ENCODE results near the gene DCAF12.

Gene DCAF12

DNA sequence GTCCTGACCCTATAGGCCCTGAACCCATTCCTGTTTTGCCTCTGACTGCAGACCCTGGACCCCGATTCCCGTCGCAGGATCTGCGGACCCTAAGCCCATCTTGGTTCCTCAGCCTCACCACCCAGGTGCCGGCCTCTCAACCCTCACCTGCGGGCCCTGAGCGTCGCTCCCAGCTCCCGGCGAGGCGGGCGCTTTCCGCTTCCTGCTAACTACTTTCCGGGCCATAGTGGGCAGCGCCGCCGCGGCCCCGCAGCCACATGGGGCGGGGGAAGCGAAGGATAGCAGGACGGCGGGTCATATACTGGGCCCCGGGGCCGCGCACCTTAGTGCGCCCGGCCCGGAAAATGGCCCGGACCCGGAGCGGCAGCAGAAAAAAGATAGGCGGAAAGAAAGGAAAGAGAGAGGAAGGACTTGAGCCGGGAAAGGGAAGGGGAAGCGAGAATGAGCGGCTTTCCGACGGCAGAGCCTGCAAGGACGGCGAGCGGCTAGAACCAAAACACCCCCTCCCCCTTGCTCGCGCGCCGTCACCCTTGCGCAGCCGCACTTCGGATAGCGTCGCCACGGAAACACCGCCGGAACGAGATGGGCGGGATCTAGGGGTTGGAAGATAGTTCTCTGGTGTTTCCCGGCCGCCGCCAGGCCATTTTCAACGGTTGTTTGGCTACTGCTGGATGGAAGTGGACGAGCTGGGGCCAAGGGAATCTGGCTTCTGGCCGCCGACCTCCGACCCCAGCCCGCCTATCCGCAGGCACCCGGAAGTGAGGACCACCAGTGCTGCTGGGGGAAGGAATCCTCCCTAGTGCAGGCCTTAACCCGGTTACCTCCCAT, at the start of gene DCAF12 (continued):
- TF ChIP-seq, protein P1, sequence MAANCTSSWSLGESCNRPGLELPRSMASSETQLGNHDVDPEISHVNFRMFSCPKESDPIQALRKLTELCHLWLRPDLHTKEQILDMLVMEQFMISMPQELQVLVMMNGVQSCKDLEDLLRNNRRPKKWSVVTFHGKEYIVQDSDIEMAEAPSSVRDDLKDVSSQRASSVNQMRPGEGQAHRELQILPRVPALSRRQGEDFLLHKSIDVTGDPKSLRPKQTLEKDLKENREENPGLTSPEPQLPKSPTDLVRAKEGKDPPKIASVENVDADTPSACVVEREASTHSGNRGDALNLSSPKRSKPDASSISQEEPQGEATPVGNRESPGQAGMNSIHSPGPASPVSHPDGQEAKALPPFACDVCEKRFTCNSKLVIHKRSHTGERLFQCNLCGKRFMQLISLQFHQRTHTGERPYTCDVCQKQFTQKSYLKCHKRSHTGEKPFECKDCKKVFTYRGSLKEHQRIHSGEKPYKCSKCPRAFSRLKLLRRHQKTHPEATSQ (tag by site-specific recombination; IDR thresholded peaks at IDR 0.05), result 0 out of 2 replicates have a peak, but pooled peaks have one; percentile 32
- TF ChIP-seq ZNF530 (tag by site-specific recombination; IDR thresholded peaks at IDR 0.05; ENCODE audit: low read depth), result no peak
- peak; percentile 79; the same call in 1 of the 2 replicates for TF ChIP-seq ZFP37 (tag by site-specific recombination; IDR thresholded peaks at IDR 0.05)
- TF ChIP-seq ZNF792 (tag by site-specific recombination; IDR thresholded peaks at IDR 0.05), result no peak; the same call in 1 of the 2 replicates
- TF ChIP-seq ZNF138 (tag by site-specific recombination; IDR thresholded peaks at IDR 0.05; ENCODE audit: borderline replicate concordance), result no peak
- no peak for TF ChIP-seq ZNF776 (tag by site-specific recombination; IDR thresholded peaks at IDR 0.05; ENCODE audit: borderline replicate concordance)
- TF ChIP-seq, protein P2, sequence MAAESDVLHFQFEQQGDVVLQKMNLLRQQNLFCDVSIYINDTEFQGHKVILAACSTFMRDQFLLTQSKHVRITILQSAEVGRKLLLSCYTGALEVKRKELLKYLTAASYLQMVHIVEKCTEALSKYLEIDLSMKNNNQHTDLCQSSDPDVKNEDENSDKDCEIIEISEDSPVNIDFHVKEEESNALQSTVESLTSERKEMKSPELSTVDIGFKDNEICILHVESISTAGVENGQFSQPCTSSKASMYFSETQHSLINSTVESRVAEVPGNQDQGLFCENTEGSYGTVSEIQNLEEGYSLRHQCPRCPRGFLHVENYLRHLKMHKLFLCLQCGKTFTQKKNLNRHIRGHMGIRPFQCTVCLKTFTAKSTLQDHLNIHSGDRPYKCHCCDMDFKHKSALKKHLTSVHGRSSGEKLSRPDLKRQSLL (tag by site-specific recombination; IDR thresholded peaks at IDR 0.05), result no peak
- TF ChIP-seq ZNF621 (tag by site-specific recombination; IDR thresholded peaks at IDR 0.05), result no peak
- TF ChIP-seq ZBTB7A (tag by site-specific recombination; IDR thresholded peaks at IDR 0.05; ENCODE audit: low read depth), result no peak
- TF ChIP-seq ZNF560 (tag by site-specific recombination; IDR thresholded peaks at IDR 0.05; ENCODE audit: borderline replicate concordance), result no peak
- TF ChIP-seq, protein P3, sequence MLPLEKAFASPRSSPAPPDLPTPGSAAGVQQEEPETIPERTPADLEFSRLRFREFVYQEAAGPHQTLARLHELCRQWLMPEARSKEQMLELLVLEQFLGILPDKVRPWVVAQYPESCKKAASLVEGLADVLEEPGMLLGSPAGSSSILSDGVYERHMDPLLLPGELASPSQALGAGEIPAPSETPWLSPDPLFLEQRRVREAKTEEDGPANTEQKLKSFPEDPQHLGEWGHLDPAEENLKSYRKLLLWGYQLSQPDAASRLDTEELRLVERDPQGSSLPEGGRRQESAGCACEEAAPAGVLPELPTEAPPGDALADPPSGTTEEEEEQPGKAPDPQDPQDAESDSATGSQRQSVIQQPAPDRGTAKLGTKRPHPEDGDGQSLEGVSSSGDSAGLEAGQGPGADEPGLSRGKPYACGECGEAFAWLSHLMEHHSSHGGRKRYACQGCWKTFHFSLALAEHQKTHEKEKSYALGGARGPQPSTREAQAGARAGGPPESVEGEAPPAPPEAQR (tag by site-specific recombination; IDR thresholded peaks at IDR 0.05), result no peak
- no peak for TF ChIP-seq ZNF654 (tag by site-specific recombination; IDR thresholded peaks at IDR 0.05; ENCODE audit: low read depth)
- TF ChIP-seq, protein P4, sequence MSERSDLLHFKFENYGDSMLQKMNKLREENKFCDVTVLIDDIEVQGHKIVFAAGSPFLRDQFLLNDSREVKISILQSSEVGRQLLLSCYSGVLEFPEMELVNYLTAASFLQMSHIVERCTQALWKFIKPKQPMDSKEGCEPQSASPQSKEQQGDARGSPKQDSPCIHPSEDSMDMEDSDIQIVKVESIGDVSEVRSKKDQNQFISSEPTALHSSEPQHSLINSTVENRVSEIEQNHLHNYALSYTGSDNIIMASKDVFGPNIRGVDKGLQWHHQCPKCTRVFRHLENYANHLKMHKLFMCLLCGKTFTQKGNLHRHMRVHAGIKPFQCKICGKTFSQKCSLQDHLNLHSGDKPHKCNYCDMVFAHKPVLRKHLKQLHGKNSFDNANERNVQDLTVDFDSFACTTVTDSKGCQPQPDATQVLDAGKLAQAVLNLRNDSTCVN (tag by site-specific recombination; optimal IDR thresholded peaks at IDR 0.05), result peak; percentile 92
- no peak for TF ChIP-seq ZFHX2 (tag by site-specific recombination; conservative IDR thresholded peaks at IDR 0.05)
- TF ChIP-seq BCL11B (tag by site-specific recombination; IDR thresholded peaks at IDR 0.05; ENCODE audit: low read depth), result no peak
- TF ChIP-seq, protein P5, sequence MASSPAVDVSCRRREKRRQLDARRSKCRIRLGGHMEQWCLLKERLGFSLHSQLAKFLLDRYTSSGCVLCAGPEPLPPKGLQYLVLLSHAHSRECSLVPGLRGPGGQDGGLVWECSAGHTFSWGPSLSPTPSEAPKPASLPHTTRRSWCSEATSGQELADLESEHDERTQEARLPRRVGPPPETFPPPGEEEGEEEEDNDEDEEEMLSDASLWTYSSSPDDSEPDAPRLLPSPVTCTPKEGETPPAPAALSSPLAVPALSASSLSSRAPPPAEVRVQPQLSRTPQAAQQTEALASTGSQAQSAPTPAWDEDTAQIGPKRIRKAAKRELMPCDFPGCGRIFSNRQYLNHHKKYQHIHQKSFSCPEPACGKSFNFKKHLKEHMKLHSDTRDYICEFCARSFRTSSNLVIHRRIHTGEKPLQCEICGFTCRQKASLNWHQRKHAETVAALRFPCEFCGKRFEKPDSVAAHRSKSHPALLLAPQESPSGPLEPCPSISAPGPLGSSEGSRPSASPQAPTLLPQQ (tag by site-specific recombination; IDR thresholded peaks at IDR 0.05), result 0 out of 2 replicates have a peak, but pooled peaks have one; percentile 40
- TF ChIP-seq ZNF624 (tag by site-specific recombination; IDR thresholded peaks at IDR 0.05), result no peak
- no peak for TF ChIP-seq ZNF529 (tag by site-specific recombination; IDR thresholded peaks at IDR 0.05; ENCODE audit: insufficient replicate concordance)
- TF ChIP-seq ZNF354C (tag by site-specific recombination; IDR thresholded peaks at IDR 0.05; ENCODE audit: borderline replicate concordance, low read depth), result no peak
- TF ChIP-seq ZNF670 (tag by site-specific recombination; IDR thresholded peaks at IDR 0.05; ENCODE audit: low read depth), result no peak
- no peak; the same call in 1 of the 2 replicates for TF ChIP-seq ZBTB48 (tag by site-specific recombination; IDR thresholded peaks at IDR 0.05)
- TF ChIP-seq ZNF146 (tag by site-specific recombination; IDR thresholded peaks at IDR 0.05), result no peak
- peak; percentile 48 for TF ChIP-seq SP3 (tag by site-specific recombination; IDR thresholded peaks at IDR 0.05)
- TF ChIP-seq, protein P6, sequence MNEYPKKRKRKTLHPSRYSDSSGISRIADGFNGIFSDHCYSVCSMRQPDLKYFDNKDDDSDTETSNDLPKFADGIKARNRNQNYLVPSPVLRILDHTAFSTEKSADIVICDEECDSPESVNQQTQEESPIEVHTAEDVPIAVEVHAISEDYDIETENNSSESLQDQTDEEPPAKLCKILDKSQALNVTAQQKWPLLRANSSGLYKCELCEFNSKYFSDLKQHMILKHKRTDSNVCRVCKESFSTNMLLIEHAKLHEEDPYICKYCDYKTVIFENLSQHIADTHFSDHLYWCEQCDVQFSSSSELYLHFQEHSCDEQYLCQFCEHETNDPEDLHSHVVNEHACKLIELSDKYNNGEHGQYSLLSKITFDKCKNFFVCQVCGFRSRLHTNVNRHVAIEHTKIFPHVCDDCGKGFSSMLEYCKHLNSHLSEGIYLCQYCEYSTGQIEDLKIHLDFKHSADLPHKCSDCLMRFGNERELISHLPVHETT (tag by site-specific recombination; IDR thresholded peaks at IDR 0.05), result no peak
- TF ChIP-seq ZIC2 (tag by site-specific recombination; IDR thresholded peaks at IDR 0.05), result no peak
- TF ChIP-seq ZNF341 (tag by site-specific recombination; IDR thresholded peaks at IDR 0.05; ENCODE audit: low read depth), result peak; percentile 61
- TF ChIP-seq ZNF175 (tag by site-specific recombination; IDR thresholded peaks at IDR 0.05), result no peak
- no peak for TF ChIP-seq HOXA7 (CRISPR knock-in tag; IDR thresholded peaks at IDR 0.05; ENCODE audit: borderline replicate concordance)
- TF ChIP-seq ZNF544 (tag by site-specific recombination; IDR thresholded peaks at IDR 0.05), result no peak
- TF ChIP-seq MEIS1 (CRISPR knock-in tag; IDR thresholded peaks at IDR 0.05; ENCODE audit: borderline replicate concordance), result no peak
